Measurements from ENCODE around the gene C16orf96. TPM values are rescaled to one million over a fixed set of nuclear protein-coding genes. Genes with fewer than 3 reads are reported as not detected.

Gene C16orf96
- total RNA-seq, 1 donor from 2014 or later = not detected

DNA sequence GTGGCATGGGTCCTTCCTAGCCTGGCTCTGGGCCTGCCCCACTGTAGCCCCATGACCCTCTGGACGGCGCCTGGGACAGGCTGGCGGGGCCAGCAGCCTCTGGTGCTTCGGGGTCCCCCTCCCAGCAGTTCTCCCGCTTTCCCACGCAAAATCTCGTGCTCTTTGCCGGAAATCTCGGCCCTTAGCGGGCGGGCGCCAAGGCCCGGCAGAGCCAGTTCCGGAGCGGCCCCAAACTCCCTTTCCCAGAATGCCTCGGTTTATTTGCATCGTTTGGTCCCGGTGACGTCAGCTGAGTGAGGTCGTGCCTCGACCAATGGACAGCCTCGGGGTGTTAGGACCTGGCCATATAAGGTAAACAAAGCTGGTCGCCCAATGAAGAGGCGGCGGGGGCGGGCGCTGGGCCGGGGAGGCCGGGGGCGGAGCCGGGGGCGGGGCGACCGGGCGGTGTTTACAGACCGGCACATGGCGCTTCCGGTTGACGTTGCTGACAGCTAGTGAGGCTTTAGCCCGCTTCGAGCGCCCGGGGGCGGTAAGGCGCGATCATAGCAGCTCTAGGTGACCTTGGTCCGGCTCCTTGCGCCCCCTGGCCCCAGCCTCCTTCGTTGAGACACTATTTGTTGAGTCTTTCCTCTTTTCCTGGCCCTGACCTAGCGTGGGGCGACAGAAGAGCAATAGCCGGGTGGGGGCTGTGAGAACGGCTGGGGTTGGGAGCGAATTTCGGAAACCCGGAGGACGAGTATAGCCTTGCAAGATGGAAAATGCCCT, 60.1 kb downstream of the C16orf96 start:
- peak; percentile 100 for DNase-seq (ENCODE audit: low read depth in 2 of 2)

DNA sequence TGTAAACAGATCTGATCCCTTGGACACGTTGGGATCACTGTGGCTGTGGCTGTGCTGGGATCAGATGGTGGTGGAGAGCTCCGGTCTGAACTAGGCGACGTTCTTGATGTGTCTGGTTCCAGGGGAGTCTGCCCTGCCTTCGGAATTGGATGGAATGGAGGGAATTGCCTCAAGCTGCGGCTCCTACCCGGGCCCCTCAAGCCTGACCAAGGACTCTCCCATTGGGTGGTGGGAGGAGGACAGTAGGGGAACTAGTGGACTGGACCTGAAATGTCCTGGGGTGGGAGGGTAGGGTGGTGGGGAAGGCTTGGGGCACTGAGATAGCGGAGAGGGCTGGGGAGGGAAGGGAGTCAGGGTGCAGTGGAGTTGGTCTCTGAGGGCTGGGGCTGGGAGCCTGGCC, 61.7 kb downstream of the C16orf96 start:
- no peak for DNase-seq (ENCODE audit: low read depth in 2 of 2)

DNA sequence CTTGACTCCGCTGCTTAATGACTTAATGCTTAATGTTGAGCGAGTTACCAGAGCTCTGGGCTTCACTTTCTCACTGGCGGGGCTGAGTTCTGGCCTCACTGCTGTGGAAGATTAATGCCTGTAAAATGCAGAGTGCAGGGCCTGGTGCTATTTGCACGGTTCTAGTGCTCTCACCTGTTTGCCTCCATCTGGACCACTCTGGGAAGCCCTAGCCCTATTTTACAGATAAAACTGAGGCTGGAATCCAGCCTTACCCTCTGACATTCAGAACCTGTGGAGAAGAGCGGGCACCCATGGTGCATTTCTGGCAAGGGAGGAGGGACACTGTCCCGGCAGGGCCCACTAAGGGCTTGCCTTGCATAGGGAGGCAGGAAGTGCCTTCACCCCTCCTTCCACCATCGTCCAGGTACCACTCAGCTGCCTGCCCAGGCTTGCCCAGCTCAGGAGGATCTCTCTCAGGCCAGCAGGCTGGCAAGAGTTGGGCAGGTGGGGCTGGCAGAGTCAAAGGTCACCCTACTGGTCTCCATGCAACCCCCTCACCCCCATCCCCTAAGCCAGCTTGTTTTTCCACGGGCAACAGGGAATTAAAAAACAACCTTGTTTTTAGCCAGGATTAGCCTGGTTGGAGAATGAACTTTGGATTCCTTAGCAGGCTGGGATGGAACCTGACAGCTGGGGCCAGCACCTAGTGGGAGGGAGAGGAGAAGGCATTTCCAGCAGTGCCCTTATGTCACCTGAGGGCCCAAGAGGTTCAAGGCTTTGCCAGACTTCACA, 62.7 kb downstream of the C16orf96 start:
- no peak for DNase-seq (ENCODE audit: low read depth in 2 of 2)

DNA sequence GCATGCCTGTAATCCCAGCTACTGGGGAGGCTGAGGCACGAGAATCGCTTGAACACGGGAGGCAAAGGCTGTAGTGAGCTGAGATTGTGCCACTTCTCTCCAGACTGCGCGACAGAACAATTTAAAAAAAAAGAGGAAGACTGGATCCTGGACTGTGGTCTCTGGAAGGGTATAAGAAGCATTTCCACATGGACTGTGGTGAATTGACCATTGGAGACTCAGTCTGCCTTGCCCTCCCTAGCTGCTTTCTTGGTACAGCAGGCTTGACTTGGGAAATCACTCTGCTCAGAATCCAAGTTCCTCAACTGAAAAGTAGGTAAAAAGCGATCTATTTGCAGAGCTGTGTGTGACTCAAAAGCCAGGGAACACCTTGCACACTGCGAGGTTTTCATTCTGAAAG, 67.5 kb downstream of the C16orf96 start:
- no peak for DNase-seq (ENCODE audit: low read depth in 2 of 2)

DNA sequence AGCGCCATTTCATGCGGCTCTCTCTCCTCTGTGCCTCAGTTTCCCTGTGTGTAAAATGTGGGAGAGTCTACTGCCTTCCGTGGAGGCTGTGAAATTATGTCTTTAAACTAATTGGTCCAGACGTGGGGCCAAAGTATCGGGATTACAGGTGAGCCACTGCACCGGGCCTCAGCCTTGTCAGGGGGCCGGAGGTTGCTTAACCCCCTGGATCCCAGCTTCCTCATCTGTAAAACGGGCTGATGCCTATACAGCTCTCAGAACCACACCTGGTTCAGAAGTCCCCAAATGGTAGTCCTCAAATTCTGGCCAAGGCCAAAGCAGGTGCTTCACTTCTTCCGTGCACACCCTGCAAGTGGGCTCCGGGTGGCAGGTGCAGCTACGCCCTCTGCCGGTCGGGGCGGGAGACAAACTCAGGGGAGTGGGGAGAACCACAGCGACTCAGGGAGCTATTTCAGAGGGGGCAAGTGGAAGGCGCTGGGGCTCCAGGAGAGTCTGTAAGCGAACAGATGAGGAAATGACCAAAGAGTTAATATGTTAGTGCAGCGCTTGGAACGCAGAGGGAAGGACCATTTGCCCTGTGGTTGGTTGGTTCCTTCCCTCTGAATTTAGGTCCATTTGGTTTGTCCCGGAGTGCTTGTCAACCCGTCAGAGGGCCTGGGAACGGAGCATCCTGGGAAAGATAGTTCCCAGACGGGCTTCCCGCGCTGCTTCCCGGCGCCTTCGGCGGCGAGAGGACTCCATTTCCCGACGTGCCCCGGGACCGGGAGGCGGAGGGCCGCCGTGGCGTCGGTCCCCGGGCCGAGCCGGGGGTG, 68.1 kb downstream of the C16orf96 start, which contains the start of gene MGRN1:
TSS of gene MGRN1 (plus strand) at position 812 of the 812 bp plus-strand sequence. CDS start 135 bp downstream, outside the sequence.
- DNase-seq (ENCODE audit: low read depth in 2 of 2) = peak; percentile 98

DNA sequence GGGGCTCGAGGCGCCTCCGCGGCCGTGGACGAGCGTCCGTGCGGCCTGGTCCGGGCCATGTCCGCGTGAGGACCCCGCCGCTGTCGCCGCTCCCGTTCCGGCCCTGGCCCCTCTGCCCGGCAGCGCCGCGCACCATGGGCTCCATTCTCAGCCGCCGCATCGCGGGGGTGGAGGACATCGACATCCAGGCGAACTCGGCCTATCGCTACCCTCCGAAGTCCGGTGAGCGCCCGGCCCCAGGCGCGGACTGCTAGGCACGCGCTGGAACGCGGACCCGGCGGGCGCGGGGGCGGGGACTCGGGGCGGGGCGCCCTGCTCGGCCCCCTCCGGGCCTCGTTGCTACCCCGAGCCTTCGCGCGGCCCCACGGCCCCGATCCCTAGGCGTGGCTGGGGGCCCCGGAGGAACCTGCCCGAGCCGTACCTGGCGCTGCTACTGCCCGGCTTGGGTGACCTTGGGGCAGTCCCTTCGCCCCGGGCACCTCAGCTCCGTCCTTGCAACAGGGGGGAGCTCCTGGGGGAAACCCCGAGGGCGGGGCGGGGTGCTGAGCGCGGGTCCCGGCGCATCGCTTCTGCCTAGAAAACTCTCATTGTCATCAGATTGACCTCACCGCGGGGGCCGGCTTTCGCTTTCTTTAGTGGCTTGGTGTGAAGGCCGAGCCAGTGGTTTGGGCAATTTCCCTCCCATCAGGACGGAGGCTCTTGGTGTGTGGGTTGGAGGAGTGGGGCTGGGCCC, 68.9 kb downstream of the C16orf96 start:
- DNase-seq (ENCODE audit: low read depth in 2 of 2) = peak; percentile 33 to 71

DNA sequence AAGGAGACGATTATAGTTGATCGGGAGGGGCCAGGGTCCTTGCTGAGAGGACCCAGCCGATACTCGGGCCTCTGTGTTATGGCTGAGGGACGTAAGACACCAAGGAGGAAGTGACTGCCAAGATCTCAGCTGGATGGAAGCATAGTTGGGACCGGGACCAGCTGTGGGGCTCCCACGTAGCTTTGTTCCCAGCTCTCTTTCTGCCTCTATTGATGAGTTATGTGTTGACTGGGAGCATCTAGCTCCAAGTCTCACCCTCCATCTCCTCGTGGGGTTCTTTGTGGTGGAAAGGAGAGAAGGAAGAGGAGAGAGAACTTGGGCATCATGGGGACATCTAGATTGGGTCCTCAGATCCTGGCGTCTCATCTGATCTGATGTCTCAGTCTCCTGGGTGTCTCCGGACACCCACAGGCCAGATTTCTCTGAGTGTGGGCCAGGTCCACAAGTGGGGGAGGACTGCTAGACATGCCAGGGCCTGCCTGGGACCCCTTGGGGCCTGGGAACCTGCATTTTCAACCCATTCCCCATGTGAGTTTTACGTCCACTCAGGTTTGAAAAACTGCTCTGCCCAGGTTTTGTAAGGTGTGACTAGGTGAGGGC, 69.5 kb downstream of the C16orf96 start:
- no peak for DNase-seq (ENCODE audit: low read depth in 2 of 2)

DNA sequence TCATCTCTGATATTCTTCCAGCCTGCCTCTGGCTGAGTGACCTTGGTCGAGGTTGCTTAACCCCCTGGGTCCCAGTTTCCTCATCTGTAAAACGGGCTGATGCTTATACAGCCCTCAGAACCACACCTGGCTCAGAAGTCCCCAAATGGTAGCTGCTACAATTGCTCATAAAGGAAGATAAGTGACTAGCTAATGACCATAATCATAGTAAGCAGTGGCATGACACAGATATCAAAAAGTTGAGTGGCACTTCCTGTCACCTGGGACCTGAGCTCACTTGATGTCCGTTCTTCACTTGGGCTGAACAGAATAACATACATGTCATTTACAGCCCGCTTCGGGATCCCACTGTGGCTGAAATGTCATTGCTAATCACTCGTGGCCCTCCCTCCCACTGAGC, 70.3 kb downstream of the C16orf96 start:
- peak in 1 of 2 donors; percentile 23 for DNase-seq (ENCODE audit: low read depth in 2 of 2)

DNA sequence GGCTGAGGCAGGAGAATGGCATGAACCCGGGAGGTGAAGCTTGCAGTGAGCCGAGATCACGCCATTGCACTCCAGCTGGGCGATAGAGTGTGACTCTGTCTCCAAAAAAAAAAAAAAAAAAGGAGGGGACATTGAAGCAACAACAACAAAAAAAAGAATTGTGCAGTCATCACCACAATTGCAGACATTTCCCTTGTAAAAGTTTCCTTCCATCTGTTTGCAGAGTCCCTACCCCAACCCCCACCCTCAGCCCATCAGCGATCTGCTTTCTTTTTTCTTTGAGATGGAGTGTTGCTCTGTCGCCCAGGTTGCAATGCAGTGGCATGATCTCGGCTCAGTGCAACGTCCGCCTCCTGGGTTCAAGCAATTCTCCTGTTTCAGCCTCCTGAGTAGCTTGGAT, 72.1 kb downstream of the C16orf96 start:
- no peak for DNase-seq (ENCODE audit: low read depth in 2 of 2)

DNA sequence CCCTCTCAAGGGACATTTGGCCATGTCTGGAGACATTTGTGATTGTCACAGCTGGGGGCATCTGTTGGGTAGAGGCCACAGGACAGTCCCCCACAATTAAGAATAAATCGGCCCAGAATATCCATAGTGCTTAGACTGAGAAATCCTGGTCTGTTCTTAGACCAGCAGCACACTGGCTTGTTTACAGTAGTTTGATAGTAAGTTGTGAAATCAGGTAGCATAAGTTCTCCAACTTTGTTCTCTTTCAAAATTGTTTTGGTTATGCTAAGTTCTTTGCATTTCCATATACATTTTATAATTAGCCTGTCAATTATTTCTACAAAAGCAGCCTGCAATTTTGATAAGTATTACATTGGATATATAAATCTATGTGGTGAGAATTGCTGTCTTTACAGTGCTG, 75.3 kb downstream of the C16orf96 start:
- no peak for DNase-seq (ENCODE audit: low read depth in 2 of 2)

DNA sequence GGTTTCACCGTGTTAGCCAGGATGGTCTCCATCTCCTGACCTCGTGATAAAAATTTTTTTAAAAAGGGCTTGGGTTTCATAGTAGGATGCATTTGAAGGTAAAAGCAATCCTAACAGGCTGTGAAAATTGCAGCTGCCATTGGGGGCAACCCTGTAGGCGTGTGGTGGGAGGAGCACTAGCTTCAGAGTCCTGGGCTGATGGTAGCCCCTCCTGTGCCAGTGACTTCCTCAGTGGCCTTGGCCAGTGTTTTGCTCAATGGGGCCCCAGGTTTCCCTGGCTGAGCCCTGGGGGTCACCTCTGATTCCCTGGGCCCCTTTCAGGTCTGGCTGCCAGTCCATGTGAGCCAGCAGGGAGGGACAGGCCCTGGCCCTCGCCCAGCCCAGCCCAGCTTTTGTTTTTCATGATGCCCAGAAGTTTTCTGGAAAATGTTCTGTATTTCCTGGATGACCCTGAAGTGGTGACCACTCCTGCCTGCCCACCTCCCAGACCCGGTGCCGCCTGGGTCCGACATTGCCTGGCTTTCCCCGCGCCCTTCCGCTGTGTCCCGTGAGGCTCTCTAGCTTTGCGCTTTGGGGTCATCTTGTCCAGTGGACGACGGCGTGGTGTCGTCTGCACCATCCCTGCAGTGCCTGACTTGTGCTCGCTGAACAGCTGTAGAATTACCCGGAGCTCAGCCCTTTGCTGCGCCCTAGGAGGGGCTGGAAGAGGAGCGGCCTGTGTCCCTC, 77.9 kb downstream of the C16orf96 start:
- no peak for DNase-seq (ENCODE audit: low read depth in 2 of 2)

DNA sequence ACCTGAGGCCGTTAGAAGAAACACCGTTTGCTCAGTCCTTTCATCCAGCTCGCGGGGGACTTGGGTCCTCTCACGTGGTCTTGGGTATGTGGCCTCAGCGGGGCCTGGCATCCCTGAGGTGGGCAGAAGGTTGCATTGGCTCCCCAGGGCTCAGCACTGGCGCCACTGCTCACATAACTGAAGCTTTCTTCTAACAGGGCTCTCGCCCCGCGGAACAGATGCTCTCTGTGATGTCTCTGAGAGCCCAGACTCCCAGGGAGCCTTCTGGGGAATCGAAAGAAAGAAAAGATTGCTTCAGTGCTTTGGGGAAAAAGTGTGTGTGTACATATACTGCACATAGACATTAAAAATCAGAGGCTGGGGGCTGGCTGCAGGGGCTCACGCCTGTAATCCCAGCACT, 78.6 kb downstream of the C16orf96 start:
- no peak for DNase-seq (ENCODE audit: low read depth in 2 of 2)

DNA sequence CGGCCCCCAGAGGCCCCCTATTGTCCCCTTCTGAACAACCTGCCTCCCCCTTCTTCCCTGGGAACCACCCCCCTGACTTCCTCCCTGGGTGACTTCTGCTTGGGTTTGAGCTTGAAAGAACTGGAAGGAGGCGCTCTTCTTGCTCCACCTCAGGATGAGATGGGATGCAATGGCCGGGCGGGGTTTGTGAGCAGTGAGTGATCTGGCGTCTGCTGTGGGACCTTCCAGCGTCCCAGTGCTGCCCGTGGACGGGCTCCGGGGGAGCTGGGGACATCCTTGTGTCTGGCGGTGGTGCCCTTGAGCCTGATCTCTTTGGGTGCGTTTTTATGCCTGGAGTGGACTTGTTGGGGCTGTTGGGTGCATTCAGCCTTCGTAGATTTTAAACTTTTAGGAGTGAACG, 80.1 kb downstream of the C16orf96 start:
- DNase-seq (ENCODE audit: low read depth in 2 of 2) = no peak

DNA sequence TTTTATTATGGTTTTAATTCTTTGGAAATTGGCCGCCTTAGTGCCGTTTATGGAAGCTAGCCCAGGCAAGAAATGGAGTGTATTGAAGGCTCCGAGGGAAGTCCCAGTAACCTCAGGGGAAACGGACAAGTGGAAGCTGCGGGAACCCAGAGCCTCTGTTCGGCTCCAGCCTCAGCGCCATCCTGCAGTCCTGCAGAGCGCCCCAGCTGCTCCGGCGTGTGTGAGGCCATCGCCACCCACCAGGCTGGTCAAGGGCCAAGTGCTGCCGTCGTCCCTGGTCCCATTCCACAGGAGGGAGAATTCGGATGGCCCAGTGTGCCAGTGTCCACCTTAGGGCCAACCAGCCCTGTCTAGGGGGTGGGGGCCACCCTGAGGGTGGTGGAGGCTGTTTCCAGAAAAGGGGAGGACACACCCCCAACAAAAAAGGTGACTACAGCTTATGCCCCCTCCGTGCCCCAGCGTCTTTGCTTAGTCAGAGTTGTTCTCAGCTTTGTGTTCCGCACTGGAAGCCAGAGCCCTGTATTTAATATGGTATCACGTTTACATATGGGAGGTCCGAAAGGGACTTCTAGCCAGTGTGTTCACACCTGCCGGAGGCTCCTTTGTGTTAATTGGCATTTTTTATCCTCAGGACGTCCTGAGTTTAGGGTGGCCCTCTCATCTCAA, 81.5 kb downstream of the C16orf96 start:
- no peak for DNase-seq (ENCODE audit: low read depth in 2 of 2)

DNA sequence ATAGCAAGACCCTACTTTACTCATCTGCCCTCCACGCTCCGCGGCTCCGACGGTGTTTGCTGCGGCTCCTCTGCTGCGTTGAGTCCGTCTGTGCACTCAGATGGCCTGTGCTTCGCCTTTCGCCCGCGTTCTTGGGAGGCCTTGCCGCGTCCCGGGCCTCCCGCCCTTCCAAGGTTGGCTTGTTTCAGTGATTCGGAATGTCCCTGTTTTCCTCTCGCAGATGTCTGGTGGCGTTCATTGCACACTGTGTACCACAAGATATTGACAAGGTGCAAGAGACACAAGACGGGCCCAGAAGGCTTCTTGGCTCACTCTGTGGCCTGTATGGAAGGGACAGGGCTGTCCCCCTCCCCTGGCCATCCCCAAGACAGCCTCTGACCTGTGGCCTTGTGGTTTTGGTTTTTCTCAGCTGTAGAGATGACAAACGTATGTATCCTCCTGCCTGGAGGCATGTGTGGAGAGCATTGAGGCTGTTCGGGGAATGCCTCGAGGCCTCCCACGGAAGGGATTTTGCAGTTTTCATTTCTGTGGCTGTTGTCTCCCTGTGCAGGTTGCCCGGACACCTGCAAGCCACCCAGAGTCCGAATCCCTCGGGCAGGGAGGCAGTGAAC, 83.9 kb downstream of the C16orf96 start:
- no peak for DNase-seq (ENCODE audit: low read depth in 2 of 2)

DNA sequence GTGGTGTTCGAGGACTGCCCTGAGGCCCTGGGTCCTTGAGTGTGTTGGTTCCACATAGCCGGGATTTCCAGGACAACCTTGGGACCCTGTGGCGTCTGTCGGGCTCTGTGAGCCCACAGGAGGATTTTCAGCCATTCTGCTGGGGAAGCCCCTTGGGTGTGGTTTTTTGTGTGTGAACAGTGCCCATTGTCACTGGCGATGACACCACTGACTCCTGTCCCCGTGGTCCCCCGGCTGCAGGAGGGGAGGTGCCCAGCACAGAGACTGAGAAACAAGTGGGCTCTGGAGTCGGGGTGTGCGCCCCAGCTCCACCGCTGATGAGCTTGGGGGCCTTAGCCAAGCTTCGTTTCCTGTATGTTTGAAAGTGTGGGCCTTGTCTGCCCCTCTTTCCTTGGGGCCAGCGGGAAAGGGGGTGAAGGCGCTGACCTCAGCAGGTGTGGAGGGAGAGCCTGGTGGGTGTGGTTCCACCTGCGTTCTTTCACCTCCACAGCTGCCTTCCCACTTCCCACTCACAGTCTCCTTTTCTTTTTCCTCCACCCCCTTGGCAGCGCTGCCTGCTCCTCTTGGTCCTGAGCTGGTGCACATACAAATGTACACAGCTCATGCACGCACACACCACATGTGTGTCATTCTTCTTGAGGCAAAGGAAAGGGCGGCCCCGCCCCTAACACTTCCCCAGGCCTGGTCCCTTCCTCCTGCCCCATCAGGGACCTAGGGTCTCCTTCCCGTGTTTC, 84.6 kb downstream of the C16orf96 start:
- no peak for DNase-seq (ENCODE audit: low read depth in 2 of 2)

DNA sequence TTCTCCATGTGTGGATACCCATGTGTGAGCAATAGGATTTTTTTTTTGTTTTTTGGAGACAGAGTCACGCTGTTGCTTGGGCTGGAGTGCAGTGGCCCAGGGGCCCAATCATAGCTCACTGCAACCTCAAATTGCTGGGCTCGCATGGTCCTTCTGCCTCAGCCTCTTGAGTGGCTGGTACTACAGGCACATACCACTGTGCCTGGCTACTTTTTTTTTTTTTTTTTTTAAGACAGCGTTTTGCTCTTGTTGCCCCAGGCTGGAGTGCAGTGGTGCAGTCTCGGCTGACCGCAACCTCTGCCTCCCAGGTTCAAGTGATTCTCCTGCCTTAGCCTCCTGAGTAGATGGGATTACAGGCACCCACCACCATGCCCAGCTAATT, 85.2 kb downstream of the C16orf96 start:
- no peak for DNase-seq (ENCODE audit: low read depth in 2 of 2)

DNA sequence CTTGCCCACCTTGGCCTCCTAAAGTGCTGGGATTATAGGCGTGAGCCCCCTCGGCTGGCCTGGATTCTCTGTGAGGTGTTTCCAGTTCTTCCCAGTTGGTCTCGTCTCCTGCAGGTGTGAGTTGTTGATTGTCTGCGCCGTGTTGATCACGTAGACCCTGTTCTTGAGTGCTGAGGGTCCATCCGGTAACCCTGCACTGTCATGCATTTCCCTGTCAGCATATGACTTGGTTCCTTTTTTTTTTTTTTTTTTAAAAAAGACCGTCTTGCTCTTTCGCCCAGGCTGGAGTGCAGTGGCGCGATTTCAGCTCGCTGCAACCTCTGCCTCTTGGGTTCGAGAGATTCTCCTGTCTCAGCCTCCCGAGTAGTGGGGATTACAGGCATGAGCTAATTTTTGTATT, 85.8 kb downstream of the C16orf96 start:
- no peak for DNase-seq (ENCODE audit: low read depth in 2 of 2)
